Renal cortical epithelial cell (primary cell): Measurements from ENCODE around the gene POLN. TPM values are rescaled to one million over a fixed set of nuclear protein-coding genes. Genes with fewer than 3 reads are reported as not detected.
"Not testable (repeated sequence)": the region's sequence is repeated elsewhere in the genome, so short reads cannot be mapped to it uniquely, and the experiment has no call there.

ENCODE experiments used
- DNase-seq: peaks from one replicate; pipeline ENCODE4 v3.0.0-alpha.2; 2011; ENCODE audit warnings: low read depth
- total RNA-seq: library from RNA; depleted of rRNA; stranded (reverse); fragments of >200 nt; gene quantifications from 2 replicates; pipeline ENCODE4 v1.2.3, GENCODE V29; 2014

The POLN gene
- total RNA-seq, 1 donor from 2014 or later = 5.5 TPM

DNA sequence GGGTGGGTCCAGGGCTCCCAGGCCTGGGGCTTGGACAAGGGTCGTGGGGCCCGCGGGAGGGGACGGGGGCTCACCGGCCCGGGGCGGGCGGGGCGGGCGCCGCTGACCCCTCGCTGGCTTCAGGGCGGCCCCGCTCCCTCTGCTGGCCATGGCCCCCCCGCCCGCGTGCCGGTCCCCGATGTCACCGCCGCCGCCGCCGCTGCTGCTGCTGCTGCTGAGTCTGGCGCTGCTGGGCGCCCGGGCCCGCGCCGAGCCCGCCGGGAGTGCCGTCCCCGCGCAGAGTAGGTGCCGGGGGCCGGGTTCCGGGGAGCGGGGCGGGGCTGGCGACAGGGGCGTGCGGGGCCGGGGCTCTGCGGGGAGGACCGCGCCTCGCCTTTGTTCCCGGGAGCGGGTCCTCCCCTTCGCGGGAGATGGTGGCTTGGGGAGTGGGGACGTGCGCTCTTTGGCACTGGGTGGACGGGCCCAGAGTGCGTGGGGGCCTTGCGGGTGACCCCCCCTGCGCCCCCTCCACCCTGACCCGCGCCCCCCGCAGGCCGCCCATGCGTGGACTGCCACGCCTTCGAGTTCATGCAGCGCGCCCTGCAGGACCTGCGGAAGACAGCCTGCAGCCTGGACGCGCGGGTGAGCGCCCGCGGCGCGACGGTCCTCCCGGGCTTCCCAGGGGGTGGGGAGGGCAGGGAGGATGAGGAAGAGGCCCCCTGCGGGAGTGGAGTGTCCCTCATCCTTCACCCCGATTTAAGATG is 199.5 kb downstream of the POLN start:
- DNase-seq = no peak

DNA sequence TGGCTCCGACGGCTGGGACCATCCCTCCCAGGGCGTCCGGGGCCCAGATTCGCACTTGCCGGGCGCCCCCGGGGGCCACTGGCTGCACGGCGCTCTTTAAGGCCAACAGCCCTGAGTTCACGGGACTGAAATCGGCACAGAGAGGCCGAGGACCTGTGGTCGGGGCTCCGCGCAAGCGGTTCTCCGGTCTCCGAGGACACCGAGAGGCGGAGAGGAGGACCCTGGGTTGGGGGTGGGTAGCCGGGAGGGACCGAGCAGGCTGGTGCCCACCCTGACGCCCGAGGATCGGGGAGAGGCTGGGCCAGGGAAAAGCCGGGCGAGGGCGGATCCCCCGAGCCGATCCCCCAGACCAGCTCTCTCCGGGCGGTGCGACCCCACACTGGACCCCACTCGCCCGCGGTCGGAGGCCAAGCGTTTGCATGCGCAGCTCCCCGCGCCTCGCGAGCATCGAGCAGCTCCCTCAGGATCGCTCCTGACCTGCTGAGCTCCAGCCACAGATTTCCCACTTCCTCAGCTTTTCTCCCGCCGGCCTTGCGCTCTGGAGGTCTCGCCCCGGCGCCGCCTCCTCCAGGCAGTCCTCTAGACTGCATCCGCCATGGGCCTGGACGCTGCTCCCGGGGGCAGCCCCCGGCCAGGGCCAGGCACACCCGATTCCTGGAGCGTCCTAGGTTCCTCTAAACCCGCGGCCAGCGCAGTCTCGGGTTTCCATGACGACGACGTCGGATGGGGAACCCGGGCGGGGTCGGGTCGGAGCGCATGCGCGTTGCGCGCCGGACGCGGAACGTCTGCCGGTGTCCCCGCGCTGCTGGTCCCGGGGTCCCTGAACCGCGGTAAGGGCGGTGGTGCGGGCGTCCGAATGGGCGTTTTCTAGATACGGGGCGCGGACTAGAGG is 200.4 kb downstream of the POLN start:
- peak; percentile 13 for DNase-seq

DNA sequence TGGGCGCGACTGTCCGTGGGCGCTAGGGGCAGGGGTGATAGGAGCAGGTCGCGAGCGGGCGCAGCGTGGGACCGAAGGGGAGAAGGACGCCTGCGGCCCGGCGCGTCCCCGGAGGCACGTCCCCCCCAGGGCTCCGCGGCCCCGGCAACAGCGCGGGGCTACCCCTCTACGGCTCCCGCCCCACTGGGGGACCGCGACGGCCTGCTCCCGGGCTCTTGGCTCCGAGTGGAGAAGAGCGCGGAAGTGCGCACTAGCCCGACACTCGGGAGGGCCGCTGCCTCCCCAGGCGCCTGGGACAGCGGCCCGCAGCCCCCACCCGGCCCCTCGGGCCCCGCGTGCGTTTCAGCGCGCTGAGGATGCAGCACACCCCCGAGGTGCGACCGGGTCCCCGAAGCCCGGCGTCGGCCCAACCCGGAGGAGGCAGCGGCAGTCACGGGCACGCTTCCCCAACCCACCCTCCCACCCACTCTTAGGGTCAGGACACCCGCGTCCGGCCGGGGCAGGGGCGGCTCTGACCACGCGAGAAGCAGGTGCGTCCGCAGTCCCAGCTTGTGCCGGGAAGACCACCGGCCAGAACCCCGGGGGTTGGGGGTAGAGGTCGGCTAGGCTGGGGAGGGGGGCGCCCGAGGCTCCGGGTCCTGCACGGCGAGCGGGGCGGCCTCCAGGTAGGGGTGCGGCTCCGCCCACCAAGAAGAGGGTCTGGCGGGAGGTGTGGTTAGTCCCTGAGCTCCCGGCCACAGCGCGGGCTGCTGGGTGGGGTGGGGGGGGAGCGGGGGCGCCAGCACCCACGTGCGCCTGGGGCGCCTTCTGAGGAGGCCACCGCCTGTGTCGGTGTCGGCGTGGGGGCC is 201.3 kb downstream of the POLN start:
- no peak for DNase-seq

DNA sequence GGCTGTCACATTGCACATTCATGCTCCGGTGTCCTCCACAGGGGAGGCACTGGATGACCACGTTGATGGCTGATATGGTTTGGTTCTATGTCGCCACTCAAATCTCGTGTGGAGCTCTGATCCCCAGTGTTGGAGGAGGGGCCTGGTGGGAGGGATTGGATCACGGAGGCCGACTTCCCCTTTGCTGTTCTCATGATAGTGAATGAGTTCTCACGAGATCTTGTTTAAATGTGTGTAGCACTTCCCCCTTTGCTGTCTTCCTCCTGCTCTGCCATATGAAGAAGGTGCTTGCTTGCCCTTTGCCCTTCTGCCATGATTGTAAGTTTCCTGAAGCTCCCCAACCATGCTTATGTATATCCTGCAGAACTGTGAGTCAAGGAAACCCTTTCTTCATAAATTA is 205.1 kb downstream of the POLN start:
- no peak for DNase-seq

DNA sequence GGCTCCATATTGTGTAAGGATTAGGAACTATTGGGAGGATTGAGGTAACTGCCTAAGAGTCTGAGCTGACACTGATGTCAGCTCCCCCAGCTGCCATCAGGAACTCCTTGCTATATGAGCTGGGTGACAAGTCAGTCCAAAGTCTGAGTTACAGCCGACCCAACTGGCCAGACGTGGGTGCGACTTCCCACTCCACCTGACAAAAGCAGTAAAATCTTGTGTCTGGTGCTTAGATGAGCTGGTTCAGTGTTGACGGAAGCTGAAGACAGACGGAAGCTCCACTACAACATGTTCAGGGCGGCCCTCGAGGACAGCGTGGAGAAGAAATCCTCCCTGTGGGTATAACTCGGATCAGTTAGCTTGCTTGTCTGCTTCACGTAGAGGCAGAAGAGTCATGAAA is 205.6 kb downstream of the POLN start:
- no peak for DNase-seq

DNA sequence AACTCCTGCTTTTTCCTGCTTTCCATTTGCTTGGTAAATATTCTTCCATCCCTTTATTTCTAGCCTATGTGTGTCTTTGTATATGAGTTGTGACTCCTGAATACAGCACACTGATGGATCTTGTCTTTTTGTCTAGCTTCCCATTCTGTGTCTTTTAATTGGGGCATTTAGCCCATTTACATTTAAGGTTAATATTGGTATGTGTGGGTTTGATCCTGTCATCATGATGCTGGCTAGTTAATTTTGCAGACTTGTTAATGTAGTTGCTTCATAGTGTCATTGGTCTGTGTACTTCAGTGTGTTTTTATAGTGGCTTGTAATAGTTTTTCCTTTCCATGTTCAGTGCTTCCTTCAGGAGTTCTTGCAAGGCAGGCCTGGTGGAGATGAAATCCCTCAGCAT is 210.8 kb downstream of the POLN start:
- not testable (repeated sequence) for DNase-seq

DNA sequence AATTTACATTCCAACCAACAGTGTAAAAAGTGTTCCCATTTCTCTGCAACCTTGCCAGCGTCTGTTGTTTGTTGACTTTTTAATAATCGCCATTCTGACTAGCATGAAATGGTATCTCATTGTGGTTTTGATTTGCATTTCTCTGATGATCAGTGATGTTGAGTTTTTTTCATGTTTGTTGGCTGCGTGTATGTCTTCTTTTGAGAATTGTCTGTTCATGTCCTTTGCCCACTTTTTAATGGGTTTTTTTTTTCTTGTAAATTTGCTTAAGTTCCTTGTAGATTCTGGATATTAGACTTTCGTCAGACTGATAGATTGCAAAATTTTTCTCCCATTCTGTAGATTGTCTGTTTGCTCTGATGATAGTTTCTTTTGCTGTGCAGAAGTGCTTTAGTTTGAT is 214.8 kb downstream of the POLN start:
- DNase-seq = not testable (repeated sequence)

DNA sequence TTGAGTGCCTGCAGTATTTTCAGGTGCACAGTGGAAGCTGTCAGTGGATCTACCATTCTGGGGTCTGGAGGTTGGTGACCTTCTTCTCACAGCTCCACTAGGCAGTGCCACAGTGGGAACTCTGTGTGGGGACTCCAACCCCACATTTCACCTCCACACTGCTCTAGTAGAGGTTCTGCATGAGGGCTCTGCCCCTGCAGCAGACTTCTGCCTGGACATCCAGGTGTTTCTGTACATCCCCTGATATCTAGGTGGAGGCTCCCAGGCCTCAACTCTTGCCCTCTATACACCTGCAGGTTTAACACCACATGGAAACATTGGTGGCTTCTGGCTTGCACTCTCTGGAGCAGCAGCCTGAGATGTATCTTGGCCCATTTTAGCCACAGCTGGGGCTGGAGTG is 216.1 kb downstream of the POLN start:
- no peak for DNase-seq

DNA sequence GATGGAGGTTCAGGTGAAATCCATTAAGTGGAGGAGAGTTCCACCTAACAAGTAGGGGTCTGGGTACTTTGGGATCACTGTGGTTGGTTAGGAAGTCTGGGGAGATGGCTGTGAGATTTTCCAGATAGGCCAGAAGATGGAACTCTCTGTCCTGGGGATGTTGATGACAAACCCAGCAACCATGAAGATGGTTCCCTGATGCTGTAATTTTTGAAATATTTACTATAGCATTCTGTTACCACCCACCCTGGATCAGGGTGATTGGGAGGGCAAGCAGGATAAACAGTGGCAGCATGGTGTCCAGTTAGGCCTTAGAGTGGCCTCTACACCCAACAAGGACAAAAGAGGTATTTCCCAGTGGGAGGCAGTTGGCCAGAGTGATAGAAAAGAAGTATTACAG is 217.2 kb downstream of the POLN start:
- DNase-seq = no peak

Other genes starting within 250 kb of the POLN start
- 10.2 and 19.1 TPM in 2 replicates for gene NELFA, start 233.1 kb downstream of the POLN start, total RNA-seq
- 0.17 and 1.2 TPM in 2 replicates for gene NAT8L, start 182.8 kb downstream of the POLN start, total RNA-seq
- gene HAUS3, start within 50 bp of the POLN start, total RNA-seq = 6.9 and 12.6 TPM in 2 replicates
- gene MXD4, start 20.0 kb upstream of the POLN start, total RNA-seq = 41.0 and 102 TPM in 2 replicates
- 3.0 and 9.2 TPM in 2 replicates for gene ZFYVE28, start 176.5 kb upstream of the POLN start, total RNA-seq
- gene CFAP99, start 176.8 kb upstream of the POLN start, total RNA-seq = 0.30 TPM in 1 of 2 replicates, not detected in the other
- 74.7 and 139 TPM in 2 replicates for gene RNF4, start 227.0 kb upstream of the POLN start, total RNA-seq